ENCODE results near the gene SLC9A9.

SLC9A9 gene

DNA sequence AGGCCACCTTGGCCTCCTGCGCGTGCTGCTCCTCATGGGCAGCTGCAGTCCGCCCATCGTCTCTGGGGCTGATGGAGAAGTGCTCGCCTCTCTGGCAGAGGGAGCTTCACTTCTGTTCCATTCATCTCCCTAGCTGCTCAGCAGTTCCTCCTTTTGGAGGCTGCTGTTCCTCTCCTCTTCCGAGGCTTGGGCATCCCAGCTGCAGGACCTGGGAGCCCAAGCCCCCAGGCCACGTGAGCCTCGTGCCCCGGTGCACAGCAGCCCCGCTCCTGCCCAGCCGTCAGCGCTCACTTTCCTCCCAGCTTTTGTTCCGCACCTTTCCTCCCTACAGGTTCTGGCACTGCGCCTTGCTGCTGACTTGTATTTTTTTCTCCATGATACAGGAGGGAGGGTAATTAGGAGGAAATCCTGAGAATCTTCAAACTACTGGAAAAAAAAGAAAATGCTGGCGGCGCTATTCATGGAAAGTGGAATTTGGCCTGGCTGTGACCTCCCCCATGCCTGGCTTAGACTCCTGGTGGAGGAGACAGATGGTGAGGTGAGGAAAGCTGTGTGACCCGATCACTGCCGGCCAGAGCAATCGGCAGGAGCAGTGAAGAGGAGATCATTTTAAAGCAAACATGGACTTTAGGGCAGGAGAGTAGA lies 518.6 kb downstream of the SLC9A9 start:
- no peak for DNase-seq (ENCODE audit: low read depth in 3 of 3)

DNA sequence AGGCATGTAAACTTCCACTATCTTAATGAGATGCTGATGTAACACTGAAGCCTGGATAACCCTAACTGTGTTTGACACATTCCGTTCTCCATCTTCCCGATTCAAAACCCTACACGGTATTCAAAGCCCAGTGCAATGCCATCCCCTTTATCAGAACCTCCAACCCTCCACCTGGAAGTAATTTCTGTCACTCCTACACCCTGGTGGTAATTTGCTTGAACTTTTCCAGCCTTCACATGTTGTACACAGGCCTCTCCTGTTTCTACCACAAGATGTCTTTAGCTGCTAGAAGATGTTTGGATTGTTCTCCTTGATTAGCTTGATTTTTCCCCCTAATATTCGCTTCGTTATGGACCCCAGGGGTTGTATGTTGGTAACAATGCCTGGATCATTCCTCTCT lies 519.8 kb downstream of the SLC9A9 start:
- no peak for DNase-seq (ENCODE audit: low read depth in 3 of 3)

DNA sequence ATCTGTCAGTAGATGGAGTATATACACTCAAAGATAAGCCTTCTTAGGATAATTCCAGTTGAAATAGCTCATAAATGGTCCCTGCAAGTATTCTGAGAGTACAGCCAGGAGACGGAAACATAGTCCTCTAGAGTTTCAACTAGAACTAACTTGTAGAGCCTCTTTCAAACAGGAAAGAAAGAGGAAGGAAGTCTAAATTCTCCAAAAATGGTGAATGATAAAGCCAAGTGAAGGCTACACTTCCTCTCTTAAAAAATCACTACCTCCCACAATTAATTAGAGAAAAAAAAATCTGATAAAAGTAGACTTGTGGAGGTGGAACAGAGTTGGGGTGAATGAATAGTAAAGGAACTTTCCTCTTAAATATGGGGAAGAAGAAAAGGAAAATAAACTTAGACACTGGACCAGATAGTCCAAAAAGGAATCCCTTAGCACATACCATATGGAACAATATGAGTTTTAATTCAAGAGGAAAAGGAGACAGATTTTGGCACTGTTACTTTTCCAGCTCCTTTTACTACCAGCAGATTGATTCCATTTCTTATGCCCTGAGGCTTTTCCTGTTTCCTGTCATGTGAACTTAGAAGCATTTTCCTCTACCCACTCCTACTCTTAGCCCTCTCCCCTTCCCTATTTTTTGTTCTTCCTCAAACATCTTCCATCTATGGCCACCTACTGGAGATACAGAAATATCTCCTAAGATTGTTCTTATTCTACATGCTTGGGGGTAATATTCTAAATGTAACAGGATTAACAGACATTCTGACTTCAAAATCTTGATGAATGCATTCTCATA lies 521.1 kb downstream of the SLC9A9 start:
- no peak for DNase-seq (ENCODE audit: low read depth in 3 of 3)

DNA sequence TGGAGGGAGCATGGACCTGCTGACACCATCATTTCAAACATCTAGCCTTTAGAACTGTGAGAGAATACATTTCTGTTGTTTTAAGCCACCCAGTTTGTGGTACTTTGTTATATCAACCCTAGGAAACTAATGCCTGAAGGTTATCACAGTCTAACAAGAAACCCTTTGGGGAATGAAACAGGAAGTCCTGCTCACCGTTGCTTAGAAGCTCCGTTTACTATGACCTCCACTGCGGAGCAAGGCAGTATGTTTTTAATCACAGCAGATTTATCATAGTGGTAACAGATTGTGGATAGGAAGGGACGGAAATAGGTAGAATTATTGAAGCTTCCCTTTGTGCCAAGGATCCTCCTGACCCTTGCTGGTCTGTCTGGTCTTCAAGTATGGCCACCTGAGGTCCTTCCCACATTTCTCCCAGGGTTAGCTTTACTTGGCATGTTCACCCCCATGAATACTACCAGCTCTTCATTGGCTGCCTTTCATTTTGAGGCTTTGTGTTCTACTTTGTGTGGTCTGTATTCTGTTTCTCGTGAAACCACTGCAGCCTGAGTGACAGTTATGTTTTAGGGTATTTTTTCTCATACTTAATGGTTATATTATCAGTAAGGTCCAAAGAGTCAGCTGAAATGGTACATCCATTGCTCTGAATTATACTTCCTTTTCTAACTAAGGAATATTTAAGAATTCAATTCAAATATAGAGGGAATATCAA lies 527.1 kb downstream of the SLC9A9 start:
- no peak for DNase-seq (ENCODE audit: low read depth in 3 of 3)

DNA sequence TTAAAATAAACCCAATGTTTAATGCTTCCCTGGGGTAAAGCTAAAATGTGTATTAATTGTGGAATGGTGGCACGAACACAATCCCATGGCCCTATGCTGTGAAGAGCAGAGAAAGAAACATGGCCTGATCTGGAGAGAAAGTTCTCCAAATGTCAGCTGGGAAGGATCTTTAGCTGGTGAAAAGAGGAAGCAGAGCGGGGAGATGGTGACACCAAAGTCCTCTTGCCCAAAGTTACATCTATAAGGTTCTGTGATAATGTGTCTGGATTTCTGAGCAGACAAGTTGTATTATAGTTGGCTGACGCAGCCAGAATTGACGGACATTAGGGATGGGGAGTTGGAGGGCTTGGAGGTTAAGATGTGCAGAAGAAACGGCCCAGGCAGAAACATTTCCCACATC lies 532.5 kb downstream of the SLC9A9 start:
- DNase-seq (ENCODE audit: low read depth in 3 of 3): no peak

DNA sequence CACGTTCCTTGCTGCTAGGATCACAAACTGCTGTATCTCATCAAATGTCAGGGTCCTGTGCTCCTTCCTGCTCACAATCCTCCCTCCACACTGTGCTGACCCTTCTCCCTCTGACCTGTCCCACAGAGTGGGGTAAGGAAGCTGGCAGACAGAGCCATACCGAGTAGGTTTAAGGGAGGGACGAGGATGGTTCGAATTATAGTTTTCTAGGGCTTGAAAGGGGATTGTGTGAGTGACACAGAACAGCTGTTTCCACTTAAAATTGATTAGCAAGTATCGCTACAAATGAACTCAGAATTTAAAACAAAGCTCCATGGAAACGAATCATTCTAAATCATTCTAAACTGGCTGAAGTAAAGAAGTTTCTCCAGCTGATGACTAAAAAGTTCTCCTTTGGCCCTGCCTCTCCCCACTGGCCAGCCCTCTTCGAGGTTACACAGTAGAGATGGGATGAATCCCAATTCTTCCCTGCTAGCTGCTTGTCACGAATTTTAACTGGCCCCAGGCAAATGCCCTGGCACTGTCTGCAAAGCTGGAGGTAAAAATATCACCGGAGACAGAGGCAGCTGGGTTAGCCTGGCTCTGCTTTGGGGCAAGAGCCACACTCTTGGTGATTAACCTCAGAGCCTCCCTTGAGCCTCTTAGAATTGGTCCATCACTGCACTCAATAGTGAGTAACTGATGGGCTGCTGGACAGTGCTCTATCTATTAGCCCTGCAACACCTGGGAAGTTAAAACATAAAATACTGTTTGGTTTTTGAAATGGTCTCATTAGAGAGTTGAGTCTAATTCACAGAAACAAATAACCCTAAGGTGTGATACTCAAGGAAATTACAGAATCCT lies 533.8 kb downstream of the SLC9A9 start:
- DNase-seq (ENCODE audit: low read depth in 3 of 3): no peak

DNA sequence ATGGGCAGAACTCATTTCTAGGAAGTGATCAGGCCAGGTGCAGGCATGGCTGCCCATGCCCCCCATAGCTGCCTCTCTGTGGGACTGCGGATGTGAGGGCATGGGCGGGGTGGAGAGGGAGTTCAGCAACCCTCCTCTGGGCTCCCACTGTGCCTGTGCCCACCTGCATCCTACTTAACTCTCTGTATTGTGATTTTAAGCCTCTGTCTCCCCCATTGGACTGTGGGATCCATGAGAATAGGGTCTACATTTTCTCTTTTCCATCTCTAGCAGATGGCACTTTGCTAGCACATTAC lies 534.4 kb downstream of the SLC9A9 start:
- no peak for DNase-seq (ENCODE audit: low read depth in 3 of 3)

DNA sequence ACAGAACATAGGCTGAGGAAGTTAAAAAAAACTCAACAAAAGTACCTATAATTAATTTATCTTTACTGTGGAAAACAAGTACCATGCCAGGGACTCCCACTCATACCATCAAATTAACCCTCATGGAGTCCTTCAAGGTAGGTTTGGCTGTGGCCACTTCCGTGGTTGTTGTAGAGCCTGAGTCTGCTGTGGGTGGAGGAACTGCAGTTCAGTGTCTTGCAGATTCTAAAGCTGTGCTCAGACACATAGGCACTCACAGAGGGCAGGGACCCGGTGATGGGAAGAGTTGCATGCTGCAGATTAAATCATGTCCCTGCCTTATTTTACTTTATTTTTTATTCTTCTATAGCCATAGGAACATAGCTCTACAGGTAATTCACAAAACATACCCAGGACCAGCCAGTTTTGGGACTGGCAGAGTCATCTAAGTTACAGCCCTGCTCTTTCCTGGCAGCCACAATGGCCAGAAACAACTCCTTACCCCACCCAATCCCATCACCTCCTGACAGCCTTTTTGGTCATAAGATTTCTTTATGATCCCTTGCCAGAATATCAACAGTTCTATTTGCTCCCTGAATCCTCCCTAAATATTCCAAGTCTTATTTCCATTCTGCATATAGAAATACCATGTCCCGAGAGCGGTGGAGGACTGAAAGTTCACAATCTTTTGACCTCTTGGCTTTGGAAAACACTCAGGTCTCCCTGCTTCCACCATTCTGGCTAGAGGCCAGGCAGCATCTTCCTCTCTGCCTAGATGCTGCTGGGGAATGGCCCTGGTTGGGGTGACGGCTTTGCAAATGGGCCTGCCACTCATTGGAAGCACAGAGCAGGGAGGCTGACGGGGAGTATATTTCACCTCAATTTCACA lies 535.0 kb downstream of the SLC9A9 start:
- no peak for DNase-seq (ENCODE audit: low read depth in 3 of 3)

DNA sequence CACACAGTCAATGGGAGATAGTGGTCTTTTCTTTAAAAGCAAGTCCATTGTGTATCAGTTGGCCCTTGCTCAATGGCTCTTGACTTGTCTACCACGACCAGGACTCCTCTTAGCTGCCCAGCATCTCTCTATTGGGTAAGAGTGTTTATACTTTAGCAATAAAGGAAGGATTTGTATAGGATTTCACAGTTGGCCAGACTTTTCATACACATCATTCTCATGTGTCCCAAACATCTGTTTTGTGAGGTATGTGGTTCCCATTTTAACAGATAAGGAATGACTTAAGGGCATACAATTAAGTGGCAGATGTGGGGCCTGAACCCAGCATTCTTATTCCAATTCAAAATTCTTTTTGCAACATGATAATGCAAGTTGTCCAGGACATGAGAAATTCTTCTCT lies 537.2 kb downstream of the SLC9A9 start:
- no peak for DNase-seq (ENCODE audit: low read depth in 3 of 3)

DNA sequence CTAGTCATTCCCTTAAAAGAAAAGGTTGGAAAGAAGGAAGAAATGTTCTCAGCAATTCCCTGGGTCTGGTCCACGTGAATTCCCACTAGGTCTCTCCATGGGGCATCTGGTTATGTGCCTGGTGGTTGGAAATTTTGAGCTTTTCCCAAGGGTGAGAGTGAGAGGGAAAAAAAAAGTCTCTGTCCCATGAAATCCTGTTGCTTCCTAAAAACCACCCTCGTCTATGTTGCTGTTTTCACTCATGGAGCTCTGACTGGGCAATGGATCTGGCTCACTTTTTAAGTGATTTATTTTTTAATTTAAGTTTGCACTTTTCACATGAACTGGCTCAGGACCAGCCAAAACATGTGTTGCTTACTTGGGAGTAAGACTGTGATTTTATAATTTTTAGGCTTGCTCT lies 538.6 kb downstream of the SLC9A9 start:
- no peak for DNase-seq (ENCODE audit: low read depth in 3 of 3)

DNA sequence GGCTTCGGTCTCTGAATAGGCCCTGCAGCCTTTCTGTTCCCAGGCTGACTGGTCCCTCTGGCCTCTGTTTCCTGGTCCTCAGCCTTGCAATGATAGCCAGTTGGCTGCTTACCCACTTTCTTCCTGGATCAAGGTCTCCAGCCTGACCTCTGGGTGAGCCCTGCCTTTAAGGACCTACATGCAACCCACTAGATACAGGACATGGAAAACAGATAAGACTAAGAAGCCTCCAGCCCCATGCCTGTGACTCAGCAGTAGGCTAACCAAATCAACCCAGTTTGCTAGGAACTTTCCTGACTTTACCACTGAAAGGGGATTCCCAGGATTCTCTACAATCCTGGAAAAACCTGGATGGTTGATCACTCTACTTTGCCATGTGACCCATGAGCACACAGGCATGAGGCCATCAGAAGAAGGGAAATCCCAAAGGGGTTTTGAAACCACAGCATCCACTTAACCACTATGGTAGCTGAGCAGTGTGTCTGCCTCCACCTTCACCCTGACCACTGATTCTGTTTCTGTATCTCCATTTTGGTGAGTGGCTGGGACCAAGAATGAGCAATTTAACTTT lies 540.6 kb downstream of the SLC9A9 start:
- DNase-seq (ENCODE audit: low read depth in 3 of 3): no peak

DNA sequence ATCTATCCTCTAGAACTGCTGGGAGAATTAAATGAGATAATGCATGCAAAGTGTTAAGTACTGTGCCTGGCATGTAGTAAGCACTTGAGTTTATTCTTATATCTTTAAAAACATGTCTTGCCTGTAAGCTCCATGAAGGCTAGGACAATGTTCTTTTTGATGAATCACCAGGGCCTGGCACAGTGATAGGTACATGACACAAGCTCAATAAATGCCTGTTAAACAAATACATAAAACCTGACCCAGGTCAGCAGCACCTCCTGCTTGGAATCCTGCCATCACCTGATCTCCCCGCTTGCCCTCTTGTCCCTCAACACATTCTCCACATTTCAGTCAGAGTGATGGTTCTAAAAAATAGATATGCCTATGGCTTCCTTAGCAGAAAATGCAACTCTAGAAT lies 541.9 kb downstream of the SLC9A9 start:
- DNase-seq (ENCODE audit: low read depth in 3 of 3): no peak

DNA sequence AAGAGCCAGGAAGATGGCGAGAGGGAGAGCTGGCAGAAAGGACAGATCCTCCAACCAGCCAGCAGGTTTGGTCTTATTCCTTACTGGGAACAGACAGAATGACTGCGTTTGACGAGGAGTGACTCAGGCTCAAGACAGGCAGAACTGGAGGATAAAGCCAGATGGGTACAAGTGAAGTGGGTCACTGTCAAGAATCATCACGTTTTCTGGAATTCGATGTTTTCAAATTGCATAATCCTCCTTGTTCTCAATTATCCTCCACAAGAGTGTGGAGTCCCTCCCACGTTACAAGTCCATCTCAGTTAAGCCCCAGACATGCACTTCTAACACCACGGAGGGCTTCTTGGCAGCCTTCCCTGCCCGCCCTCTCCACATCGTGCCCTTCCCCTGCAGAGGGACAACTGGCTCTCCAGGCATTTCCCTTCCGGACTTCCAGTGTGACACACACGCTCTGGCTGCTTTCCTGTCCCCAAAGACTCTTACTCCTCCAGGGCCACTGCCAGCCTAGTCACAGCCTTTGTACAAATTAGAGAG lies 545.6 kb downstream of the SLC9A9 start:
- DNase-seq (ENCODE audit: low read depth in 3 of 3): no peak

DNA sequence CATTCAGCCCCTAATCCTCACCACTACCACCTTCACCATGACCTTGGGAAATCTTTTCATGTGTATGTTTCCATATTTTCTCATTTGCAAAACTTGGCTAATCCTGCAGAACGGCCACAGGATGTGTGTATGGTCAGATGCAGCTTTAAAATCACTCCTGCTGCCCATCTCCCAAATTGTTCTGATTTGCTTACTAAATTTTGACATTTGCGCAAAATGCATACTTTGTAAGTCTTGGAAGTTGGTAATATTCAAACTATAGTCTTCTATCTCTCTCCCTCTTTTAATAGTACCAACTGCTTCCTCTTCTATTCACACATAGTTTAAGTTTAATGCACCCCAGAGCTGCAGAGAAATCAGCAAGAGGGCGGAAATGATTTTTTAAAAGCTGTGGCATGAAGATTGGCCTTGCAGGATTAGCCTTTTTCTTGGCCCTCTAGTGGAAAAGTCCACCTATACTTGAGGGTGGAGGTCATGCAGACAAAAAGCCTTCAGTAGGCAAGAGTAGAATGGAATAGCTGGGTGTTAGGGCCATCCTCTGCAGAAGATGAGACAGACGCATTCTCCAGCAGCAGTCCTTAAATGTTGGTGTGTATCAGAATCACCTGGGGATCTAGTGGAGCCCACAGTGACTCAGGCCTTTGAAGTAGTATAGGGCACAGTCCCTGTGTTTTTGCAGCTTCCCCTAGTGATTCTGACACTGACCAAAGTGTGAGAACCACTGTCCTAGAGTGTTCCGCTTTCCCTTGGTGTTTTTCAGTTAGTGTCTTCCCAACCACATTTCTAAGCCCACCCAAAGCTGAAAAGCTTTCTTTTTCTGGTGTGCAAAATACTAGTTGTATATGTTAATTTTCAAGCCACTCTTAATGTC lies 547.0 kb downstream of the SLC9A9 start:
- DNase-seq (ENCODE audit: low read depth in 3 of 3): no peak

DNA sequence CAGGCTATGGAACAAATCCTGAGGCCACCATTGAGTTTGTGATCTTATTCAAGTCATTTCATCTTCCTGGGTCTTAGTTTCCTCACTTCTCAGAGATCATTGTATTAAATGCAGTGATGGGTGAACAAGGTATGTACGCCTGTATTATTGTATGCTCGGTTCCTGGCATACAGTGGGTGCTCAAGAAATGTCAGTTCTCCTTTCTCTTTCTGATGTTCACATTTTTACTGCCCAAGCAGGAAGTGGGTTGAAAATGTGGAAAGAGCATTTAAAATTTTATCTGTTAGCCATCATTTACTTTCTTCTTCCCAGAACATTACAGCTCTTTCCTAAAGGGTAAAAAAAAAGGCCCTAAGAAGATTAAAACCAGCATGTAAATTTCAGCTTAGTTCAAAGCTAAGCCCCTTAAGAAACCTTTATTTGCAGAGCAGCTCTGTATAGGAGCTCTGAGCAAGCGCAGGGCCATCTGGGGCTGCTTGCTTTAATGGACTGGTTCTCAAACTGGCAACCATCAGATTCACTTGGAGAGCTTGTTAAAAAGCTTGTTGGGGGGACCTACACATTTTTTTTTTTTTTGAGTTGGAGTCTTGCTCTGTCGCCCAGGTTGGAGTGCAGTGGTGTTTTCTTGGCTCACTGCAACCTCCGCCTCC lies 549.3 kb downstream of the SLC9A9 start:
- DNase-seq (ENCODE audit: low read depth in 3 of 3): no peak

DNA sequence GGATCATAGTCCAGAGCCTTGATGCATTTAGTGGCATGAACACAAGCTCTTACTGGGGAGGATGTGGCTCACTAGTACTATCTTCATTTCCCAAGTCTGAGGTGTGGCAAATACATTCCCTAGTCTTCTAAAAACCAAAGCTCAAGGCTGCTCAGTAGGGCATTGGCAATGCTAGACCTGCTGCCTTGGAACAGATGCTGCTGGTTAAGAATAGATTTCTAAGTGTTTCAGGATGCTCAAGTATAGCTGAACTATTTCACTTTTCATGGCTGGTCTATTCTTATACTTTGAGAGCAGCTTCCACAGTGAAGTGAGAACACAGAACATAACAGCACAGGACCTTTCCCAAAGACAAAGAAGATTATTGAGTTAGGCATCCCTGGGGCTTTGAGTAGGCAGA lies 549.9 kb downstream of the SLC9A9 start:
- DNase-seq (ENCODE audit: low read depth in 3 of 3): no peak

DNA sequence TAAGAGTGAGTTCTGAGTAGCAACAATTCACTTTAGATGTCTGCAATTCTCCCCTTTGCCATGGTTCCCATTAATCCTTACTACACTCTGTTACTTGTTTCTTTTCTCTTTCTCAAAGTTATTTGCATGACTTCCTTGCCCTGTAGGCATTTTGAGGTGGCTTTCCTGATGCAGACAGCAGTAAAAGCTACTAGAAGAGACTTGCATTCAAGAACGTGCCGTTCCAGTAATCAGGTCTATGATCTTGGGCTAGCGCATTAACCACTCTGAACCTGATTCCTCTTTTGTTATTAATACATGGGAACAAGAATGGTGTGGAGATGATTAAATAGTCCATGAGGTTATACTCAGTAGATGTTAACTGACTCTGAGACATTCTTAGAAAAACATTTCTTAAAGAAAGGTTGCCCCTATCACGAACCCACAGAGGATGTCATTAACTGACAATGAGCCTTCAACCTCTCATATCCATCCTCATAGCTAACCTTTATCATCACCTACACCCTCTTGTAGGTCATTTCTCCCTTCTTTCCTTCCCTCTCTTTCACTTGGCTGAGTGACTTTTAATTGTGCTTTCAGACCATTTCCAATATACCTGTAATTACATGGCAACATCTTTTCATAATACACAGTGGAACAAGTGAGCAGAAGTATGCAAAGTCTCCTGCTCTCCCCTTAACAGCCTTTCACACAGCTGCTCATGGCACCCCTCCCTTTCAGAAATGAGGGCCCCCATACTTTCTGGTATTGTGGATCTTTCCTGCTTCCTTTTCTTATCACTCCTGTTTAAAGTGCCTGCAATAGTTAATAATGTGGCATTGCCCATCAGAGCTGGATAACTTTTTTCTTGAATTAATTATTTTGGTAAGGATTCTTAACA lies 552.8 kb downstream of the SLC9A9 start:
- DNase-seq (ENCODE audit: low read depth in 3 of 3): no peak

DNA sequence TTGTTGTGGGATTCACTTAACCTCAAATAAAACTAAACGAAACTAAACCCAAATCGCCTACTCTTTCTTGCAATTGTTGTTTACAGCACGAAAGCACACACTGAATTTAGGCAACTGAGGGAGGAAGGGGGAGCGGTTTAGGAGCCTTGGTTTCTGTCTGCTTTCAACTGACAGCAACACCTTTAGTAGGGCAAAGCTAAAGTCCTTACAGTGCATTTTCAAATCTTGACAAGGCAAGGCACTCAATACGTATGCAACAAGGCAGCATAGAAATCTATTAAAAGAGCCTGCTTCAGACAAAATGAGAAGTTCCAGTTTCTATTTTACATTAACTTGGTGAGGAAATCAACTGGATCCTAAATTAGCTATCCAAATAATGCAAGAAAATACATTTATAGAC lies 554.1 kb downstream of the SLC9A9 start:
- DNase-seq (ENCODE audit: low read depth in 3 of 3): no peak

Measured in stimulated activated CD4-positive, alpha-beta T cell treated with anti-CD3 and anti-CD28 coated beads, TNF-alpha, amount 100 ng/mL, for 48 hours (primary cell).